ENCODE measurements around the gene TNPO1. TPM values are rescaled to one million over a fixed set of nuclear protein-coding genes. Genes with fewer than 3 reads are reported as not detected.
"Not testable (repeated sequence)": the region's sequence is repeated elsewhere in the genome, so short reads cannot be mapped to it uniquely, and the experiment has no call there.

TNPO1 gene
- total and polyA plus RNA-seq, 12 donors, result 5.3 to 78.0 (median 67.5) TPM

- intact Hi-C loops (cut with DNase I), result no loop called here
- WGBS, 2 donors, result 29 to 61% methylated on average over 1 of the region's 1 CpG
- Histone ChIP-seq H3K4me1 (no peaks in the 10 kb centered on the region), H3K9me3 (peaks cover 0 to 13% (median 0%) of the 10 kb centered on the region in 11 donors), H3K27ac (no peak overlapping the region), H3K36me3 (no peaks in the 10 kb centered on the region), H3K4me3 (no peak overlapping the region), H3K27me3 (no peaks in the 10 kb centered on the region)
- no peak for TF ChIP-seq CTCF (IDR thresholded peaks at IDR 0.05)
- ATAC-seq, result no peak
- DNase-seq, result no peak
Measured at GRCh38 chr5:72799721-72800120, 16.7 kb upstream of the TNPO1 start.

GRCh38 chr5:72808637-72809036, 7.8 kb upstream of the TNPO1 start:
- not testable (repeated sequence) for ATAC-seq, H3K36me3 ChIP-seq

GRCh38 chr5:72811849-72812248, 4.6 kb upstream of the TNPO1 start:
- WGBS, 2 donors, result 87 to 89% methylated on average over 1 of the region's 1 CpG

More at GRCh38 chr5:72808637-72809036, 7.8 kb upstream of the TNPO1 start:
- intact Hi-C loops (cut with DNase I); H3K27ac ChIP-seq; H3K27me3 ChIP-seq; H3K4me1 ChIP-seq; DNase-seq; H3K4me3 ChIP-seq: not testable (repeated sequence)
- 80 to 86% methylated on average over 4 of the region's 4 CpGs for WGBS, 2 donors
- peaks cover 0 to 33% (median 0%) of the 10 kb centered on the region in 11 donors for H3K9me3 ChIP-seq

GRCh38 chr5:72812488-72812887, 4.0 kb upstream of the TNPO1 start:
- Histone ChIP-seq H3K4me1 (peaks cover 0 to 15% (median 6%) of the 10 kb centered on the region in 9 donors), H3K27me3 (no peaks in the 10 kb centered on the region), H3K27ac (no peak overlapping the region), H3K4me3 (no peak overlapping the region), H3K36me3 (no peaks in the 10 kb centered on the region), H3K9me3 (peaks cover 0 to 2% (median 0%) of the 10 kb centered on the region in 11 donors)
- WGBS, 2 donors, result 96 to 97% methylated on average over 1 of the region's 1 CpG
- no peak for TF ChIP-seq CTCF (IDR thresholded peaks at IDR 0.05)
- ATAC-seq (no peak), DNase-seq (no peak)
- intact Hi-C loops (cut with DNase I), result loop anchor here in 4 of 10 donors (10.0 kb wide), 4 partner anchors 198 to 448 kb away; no protein-coding TSS in a partner anchor

More at GRCh38 chr5:72811849-72812248, 4.6 kb upstream of the TNPO1 start:
- intact Hi-C loops (cut with DNase I), result loop anchor here in 4 of 10 donors (10.0 kb wide), 4 partner anchors 197 to 447 kb away; no protein-coding TSS in a partner anchor
- Histone ChIP-seq H3K9me3 (peaks cover 0 to 5% (median 0%) of the 10 kb centered on the region in 11 donors), H3K27me3 (no peaks in the 10 kb centered on the region), H3K36me3 (no peaks in the 10 kb centered on the region), H3K27ac (no peak overlapping the region), H3K4me3 (no peak overlapping the region), H3K4me1 (peaks cover 0 to 12% (median 6%) of the 10 kb centered on the region in 9 donors)
- no peak for ATAC-seq
- no peak for TF ChIP-seq CTCF (IDR thresholded peaks at IDR 0.05)
- no peak for DNase-seq

- intact Hi-C loops (cut with DNase I), result loop anchor here in 4 of 10 donors (10.0 kb wide), 4 partner anchors 199 to 449 kb away; no protein-coding TSS in a partner anchor
- no peak for TF ChIP-seq CTCF (IDR thresholded peaks at IDR 0.05)
- H3K27ac ChIP-seq, result no peak overlapping the region
Measured at GRCh38 chr5:72814104-72814503, 2.4 kb upstream of the TNPO1 start.

More at GRCh38 chr5:72814104-72814503, 2.4 kb upstream of the TNPO1 start:
- Histone ChIP-seq H3K9me3 (no peaks in the 10 kb centered on the region), H3K4me3 (no peak overlapping the region), H3K36me3 (no peaks in the 10 kb centered on the region), H3K4me1 (peaks cover 0 to 31% (median 22%) of the 10 kb centered on the region in 9 donors), H3K27me3 (no peaks in the 10 kb centered on the region)
- DNase-seq (no peak), ATAC-seq (no peak)

Data from heart right ventricle (tissue), 16 donors.